ENCODE data around the gene ABCC1.
"Not testable (repeated sequence)": the region's sequence is repeated elsewhere in the genome, so short reads cannot be mapped to it uniquely, and the experiment has no call there.

The ABCC1 gene

DNA sequence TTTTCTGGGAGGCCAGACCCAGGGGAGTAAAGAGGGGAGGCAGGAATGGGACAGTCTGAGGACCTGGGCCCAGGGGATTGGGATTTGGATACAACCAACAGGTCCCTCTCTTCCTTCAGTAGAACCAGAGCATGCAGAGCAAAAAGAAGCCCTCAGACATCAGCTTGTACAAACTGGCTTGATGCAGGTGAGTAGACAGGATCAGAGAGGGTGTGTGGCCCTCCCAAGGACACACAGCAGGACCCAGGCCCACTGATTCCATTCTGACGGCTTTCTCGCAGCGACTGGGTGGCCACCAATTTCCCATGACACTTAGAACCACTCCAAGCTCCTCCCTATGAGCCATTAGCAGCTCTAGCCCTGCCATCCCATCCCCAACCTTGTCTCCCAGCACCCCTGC lies 210.2 kb downstream of the ABCC1 start:
- no peak for DNase-seq (ENCODE audit: low spot score)

DNA sequence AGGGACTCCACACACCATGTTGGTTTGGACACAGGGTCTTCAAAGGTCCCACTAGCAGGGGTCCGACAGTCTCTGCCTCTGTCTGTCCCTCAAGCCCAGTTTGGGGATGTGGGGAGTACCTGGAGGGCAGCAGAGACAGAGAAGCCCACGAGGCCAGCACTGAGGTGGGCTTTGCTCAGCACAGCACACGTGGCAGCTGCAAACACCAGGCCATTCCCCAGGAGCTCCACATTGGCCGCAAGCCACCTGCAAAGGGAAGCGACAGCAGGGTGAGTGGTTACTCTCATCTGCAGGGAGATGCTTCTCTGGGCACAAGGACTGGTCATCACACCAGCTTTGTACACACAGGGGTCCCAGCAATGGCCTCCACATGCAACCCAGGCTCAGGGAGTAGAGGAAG lies 211.9 kb downstream of the ABCC1 start:
- DNase-seq (ENCODE audit: low spot score), result no peak

DNA sequence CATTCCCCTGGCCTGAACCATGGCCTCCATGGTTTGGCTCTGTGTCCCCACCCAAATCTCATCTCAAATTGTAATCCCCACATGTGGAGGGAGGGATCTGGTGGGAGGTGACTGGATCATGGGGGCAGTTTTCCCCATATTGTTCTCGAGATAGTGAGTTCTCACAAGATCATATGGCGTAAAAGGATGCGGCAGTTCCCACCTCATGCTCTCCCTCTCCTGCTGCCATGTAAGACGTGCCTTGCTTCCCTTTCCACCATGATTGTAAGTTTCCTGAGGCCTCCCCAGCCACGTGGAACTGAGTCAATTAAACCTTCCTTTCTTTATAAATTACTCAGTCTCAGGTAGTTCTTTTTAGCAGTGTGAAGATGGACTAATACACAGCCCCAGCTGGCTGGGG lies 212.4 kb downstream of the ABCC1 start:
- DNase-seq (ENCODE audit: low spot score), result not testable (repeated sequence)

DNA sequence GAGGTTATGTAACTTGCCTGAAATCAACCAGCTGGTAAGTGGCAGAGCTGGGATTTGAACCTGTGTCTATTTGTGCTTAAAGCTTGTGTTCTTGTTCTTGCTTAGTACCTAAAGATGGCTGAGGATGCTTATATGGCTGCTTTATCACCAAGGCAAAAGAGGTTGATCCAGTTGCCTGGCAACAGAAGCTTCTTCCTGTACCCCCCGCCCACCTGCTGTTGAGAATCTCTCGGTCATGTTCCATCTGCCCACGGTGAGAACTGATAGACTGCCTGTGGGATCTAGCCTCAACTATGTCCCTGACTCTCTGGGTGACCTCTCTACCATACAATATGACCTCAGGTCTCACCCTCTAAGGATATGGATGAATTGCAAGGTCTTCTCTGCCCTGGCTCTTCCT lies 213.2 kb downstream of the ABCC1 start:
- DNase-seq (ENCODE audit: low spot score), result no peak

DNA sequence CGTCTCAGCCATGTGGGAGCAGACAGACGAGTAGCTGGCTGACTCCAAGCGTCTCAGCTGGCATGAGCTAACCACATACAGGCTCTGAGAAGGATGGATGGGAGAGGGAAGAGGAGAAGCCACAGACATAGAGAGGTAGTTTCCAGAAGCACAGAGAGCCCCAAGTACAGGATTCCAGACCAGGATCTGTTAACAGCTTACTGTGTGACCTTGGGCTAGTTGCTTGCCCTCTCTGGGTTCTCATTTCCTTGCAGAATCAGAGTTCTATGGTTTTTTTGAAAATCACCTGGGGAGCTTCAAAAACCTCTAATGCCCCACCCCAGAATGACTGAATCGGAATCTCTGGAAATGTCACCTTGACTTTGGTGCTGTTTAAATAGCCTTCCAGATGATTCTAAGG lies 213.7 kb downstream of the ABCC1 start:
- DNase-seq (ENCODE audit: low spot score), result no peak

DNA sequence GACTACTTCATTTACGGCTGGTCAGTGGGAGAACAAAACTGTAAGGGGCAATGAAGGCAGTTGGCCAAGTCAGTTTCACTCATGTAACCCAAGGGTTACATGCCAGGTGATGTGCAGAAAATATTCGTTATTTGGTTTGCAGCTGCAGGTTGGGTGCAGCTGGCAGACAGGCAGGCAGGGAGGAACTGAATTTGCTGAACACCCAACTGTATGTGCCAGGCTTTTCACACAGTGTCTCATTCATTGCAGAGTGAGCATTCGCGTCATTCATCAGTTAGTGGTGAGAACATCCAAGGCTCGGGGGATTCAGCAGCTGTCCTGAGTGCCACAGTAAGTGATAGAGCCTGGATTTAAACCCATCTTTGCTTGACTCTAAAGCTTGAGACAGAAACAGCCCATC lies 214.2 kb downstream of the ABCC1 start:
- peak; percentile 40 for DNase-seq (ENCODE audit: low spot score)

DNA sequence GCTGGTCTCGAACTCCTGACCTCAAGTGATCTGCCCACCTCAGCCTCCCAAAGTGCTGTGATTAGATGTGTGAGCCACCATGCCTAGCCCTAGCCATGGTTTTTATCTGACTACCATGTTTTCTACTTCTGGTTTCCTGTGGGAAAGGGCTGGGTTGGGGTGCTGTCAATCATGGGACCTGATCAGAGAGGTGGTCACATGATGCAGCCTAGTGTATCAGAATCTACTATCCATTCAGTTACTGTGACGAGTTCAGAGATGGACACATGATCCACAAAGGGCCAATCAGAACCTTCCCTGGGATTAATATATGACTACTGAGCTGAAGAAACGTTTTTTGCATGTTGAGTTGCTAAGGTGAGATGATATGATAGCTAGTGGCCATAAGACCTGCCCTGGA lies 214.8 kb downstream of the ABCC1 start:
- no peak for DNase-seq (ENCODE audit: low spot score)

DNA sequence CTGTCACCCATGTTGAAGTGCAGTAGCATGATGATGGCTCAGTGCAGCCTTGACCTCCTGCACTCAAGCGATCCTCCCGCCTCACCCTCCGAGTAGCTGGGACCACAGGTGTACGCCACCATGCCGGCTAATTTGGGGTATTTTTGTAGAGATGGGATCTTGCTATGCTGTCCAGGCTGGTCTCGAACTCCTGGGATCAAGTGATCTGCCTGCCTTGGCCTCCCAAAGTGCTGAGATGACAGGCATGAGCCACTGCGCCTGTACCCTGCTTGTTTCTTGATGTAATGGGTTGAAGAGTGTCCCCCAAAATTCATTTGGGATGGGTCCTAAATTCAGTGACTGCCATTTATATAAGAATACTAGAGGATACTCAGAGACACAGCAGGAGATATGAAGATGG lies 216.7 kb downstream of the ABCC1 start:
- DNase-seq (ENCODE audit: low spot score), result no peak

DNA sequence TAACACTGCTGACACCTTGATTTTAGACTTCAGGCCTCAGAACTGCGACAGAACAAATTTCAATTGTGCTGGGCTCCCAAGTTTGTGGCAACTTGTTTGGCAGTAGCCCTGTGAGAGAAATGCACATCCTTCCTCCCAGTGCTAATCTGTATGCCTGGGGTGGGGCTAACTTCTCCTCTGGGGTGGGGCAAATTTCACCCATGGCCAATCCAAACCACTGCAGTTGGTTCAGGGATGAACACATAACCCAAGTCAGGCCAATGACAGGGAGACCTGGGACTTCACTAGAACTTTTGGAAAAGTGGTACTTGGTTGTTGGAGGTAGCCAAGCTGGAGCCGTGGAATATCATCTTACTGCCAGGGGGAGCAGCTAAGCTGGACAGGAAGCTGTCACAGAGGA lies 217.5 kb downstream of the ABCC1 start:
- DNase-seq (ENCODE audit: low spot score), result no peak

DNA sequence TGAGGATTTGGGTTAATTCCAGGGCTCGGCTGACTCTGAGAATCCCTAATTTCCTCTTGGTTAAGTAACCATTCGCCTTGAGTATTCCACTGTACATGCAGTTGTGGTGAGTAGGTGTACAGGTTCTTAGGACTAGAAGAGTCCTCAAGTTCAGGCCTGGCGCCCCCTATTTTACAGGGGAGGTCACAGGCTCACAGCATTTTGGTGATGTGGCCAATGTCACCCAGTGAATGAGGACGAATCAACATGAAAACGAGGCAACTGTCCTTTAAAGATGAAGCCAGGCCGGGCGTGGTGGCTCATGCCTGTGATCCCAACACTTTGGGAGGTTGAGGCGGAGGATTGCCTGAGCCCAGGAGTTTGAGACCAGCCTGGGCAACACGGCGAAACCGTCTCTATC lies 218.5 kb downstream of the ABCC1 start:
- no peak for DNase-seq (ENCODE audit: low spot score)

DNA sequence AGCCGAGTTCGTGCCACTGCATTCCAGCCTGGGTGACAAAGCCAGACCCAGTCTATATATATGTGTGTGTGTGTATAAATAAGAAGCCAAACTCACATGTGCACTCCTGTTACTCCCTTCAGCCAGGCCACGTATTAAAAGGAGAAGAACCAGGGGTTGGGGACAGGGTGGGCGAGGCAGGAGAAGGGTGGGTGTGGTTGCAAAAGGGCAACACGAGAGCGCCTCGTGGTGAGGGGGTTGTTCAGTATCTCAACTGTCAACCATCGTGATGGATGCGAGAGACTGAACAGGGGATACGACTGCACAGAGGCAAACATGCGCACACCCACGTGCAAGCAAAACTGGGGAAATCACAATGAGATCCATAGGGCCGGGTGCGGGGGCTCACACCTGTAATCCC lies 219.0 kb downstream of the ABCC1 start:
- DNase-seq (ENCODE audit: low spot score), result no peak

DNA sequence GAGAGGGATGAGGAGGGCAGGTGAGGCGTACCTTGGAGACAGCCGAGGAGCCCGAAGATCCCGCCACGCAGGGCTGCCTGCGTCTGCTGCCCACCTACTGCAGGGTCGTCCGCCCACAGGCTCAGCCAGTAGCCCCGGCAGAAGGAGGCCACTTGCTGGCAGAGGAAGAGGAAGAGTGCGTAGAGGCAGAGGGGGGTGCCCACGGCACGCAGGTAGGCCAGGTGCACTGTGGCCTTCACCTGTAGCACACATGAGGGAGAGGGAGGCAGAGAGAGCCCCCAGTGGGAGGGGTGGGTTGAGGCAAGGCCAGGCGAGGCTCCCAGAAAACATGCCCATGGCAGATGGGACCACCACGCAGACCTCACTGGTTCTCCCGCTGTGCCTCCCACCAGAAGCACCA lies 220.2 kb downstream of the ABCC1 start:
- no peak for DNase-seq (ENCODE audit: low spot score)

DNA sequence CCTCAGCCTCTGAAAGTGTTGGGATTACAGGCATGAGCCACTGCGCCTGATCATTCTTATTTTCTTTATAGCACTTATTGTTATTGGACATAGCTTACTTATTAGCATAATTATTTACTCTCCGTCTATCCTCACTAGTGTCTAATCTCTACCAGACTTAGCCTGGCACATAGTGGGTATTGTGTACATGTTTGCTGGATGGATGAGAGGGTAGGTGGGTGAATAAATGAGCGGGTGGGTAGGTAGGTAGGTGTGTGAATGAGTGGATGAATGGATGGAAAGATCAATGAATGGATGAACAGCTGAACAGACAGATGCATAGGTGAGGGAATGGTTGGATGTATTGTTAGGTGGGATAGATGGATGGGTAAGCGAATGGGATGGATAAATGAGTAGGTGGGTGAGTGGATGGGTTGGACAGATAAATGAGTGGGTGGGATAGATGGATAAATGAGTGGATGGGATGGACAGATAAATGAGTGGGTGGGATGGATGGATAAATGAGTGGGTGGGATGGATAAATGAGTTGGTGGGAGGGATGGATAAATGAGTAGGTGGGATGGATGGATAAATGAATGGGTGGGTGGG lies 222.0 kb downstream of the ABCC1 start:
- no peak for DNase-seq (ENCODE audit: low spot score)

DNA sequence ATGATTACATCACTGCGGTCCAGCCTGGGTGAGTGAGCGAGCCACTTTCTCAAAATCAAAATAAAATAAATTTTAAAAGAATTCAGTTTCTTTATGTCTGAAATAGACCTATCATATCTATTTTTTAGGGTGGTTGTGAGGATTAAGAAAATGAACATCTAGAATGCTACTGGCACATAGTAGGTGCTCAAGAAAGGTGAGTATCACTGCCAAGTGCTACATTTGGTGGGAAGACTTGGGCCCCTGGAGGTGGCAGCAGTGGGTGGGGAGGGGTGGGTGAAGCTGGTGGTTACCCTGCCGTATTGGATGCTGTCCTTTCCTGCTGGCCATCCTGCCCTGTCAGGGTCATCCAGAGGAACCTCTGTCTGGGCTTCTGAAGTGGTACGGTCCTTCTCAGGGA lies 223.6 kb downstream of the ABCC1 start:
- no peak for DNase-seq (ENCODE audit: low spot score)

DNA sequence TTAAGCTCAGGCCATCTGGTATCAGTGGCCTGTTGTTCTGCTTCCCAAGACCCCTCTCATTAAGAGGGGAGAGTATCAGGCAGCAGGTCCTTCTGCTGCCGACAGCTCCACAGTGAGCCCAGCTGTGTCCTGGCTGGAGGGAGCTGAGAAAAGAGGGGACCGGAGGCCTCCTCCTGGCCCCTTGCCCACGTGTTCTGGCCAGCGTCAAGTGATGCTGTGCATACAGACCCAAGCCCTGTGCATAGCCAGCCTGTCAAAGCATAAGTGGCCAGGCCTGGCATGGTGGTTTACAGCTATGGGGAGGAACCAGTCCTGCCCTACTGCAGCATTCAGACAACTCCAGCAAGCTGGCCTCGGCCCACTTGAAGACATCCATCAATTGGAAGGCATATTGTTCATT lies 225.9 kb downstream of the ABCC1 start:
- no peak for DNase-seq (ENCODE audit: low spot score)

DNA sequence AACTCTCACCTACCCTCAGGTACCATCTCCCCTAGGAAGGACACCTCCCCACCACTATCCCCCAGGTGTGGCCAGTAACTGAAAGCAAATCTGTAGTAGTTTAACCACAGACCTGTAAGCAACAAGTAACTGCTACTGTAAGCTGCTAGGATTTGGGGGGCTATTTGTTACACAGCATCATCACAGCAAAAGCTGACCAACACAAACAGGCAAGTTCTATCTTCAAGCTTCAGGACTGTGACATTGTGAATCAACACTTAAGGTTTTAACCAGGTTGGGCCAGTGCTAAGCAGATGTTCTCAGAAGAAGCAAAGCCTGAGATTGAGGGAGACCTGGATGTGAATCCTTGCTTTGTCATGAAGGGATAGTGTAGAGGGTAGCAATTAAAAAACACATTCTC lies 226.9 kb downstream of the ABCC1 start:
- no peak for DNase-seq (ENCODE audit: low spot score)

DNA sequence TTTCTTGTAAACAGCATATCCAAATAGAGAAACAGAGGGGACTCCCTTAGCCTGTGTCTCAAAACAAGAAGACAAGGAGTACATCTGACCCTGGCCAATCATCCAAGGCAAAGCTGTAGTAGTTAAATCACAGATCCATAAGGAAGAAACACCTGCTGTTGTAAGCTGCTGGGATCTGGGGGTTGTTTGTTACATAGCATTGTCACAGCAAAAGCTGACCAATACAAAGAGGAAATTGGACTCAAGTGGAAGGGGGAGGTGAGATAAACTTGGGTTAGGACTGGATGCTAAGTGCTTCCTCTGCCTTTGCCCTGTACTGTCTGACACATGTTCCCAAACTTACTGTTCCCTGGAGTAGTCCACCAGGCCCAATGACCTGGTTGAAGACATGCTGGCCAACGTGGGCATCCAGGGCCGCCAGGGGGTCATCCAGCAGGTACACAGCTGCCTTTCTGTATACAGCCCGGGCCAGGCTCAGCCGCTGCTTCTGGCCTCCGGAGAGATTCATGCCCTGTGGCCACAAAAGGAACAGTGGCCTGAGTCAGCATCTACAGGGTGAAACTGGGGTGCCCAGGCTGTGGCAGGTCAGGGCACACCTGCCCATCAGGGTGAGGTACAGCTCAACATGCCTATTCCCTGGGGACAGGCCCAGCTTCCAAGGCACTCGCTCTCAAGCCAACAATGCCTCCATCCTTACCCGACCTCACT lies 229.2 kb downstream of the ABCC1 start:
- no peak for DNase-seq (ENCODE audit: low spot score)

DNA sequence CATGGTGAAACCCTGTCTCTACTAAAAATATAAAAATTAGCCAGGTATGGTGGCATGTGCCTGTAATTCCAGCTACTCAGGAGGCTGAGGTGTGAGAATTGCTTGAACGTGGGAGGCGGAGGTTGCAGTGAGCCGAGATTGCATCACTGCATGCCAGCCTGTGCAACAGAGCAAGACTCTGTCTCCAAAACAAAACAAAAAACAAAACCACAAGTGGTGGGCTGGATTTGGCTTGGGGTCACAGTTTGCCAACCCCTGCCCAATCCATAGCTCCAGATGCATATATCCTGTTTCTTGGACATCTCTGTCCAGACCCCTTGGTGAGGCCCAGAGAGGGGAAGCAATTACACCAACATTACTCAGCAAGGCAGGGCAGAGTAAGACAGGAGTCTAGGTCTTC lies 232.3 kb downstream of the ABCC1 start:
- not testable (repeated sequence) for DNase-seq (ENCODE audit: low spot score)

DNA sequence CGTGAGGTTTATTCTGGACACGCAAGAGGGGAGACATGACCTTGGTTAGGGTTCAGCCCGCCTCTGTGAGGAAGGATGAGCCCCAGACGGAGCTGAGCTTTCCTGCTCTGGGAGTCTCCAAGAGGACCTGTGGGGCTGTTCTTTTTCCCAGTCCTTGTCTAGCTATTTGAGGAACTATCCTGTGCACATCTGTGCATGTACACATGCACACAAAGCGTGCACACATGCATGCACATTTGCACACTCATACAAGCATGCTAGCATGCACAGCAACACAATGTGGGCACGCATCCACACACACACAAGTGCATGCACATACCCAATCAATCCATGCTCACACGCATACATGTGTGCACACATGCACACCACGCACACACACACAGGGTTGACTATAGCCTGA lies 233.5 kb downstream of the ABCC1 start:
- DNase-seq (ENCODE audit: low spot score), result no peak

DNA sequence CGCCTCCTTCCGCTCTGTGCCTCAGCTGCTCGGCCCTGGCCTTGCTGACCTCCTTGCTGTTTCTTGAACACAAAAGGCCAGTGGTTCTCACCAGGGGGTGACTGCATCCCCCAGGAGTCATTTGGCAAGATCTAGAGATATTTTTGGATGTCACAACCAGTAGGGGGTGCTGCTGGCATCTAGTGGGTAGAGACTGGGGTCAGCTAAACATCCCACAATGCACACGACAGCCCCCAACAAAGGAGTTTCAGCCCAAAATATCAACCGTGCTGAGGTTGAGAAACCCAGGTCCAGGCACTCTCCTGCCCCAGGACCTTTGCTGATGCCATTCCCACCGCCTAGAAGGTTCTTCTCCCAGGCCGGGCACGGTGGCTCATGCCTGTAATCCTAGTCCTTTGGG lies 234.1 kb downstream of the ABCC1 start:
- DNase-seq (ENCODE audit: low spot score), result no peak

DNA sequence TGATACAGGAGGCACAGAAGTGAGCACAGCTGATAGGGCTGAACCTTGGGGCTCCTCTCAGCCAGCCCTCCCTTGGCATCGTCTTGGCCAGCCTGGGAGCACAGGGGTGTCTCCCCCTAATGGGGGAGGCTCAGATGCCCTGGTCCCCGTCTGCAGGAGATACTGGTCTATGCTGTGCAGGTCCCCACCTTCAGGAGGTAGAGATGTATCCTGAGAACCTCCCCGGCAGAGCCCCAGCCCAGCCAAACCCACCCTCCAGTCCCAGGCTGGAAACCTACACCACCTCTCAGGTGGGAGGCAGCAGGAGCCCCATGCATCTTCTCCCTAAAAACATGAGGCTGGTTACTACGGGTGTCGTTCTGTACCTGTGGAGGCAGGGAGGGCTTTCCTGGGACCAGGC lies 235.2 kb downstream of the ABCC1 start:
- no peak for DNase-seq (ENCODE audit: low spot score)

DNA sequence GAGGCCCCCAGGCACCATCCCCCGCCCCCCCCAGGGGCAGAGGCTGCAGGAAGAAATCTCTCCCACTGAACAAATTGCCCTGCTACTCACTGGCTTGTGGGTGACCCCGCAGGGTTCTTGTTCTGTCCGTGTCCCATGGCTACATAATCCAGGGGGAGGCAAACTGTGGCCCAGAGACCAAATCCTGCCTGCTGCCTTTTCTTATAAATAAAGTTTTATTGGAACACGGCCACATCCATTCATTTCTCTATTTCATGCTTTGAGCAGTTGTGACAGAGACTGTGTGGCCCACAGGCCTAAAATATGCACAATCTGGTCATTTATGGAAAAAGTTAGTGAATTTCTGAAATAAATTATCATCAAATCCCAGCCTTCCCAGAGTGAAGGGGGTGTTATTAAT lies 235.7 kb downstream of the ABCC1 start:
- no peak for DNase-seq (ENCODE audit: low spot score)

DNA sequence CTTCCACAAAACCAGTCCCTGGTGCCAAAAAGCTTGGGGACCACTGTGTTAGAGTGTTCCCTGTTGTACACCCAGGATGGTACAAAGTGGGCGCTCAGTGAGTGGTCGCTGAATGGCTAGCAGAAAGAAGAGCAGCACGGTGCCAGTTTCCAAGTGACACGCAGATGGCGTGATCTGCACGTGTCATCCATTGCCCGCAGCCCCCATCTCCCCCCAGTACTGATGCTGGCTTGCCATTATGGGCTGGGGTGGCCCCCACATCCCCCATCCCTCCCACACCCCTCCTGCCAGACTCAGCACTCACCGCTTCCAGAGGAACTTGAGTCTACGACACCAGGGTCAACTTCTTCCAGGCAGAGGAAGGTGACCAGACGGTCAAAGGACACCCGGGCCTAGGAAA lies 237.4 kb downstream of the ABCC1 start:
- DNase-seq (ENCODE audit: low spot score), result no peak

DNA sequence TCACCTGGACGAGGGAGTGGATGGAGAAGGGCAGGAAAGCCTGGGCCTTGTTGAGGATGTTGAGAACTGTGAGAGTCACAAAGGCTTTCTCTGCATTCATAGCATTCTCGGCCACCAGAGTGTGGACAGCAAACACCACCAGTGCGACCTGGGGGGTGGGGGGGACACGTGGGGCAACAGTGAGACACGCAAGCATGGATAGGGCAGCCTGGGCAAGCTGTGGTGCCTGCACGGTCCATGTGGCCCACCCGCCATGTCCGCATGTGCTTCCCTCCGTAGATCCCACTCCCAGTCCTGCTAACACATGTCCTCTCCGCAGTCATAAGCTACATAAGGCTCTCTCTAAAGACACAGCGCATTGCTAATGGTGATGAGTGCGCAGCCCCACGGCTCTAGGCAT lies 239.4 kb downstream of the ABCC1 start:
- no peak for DNase-seq (ENCODE audit: low spot score)

Measured in putamen (tissue), 1 donor.